HUDEP-2 (cell line): ENCODE results near the gene CFAP74.

Source experiments
- DNase-seq, 76 experiments: peaks; one replicate each; lab custom pipeline; 2025; ENCODE audit not compliant: unreplicated experiment in 76 of 76; lab: John Stamatoyannopoulos, UW

Gene CFAP74

DNA sequence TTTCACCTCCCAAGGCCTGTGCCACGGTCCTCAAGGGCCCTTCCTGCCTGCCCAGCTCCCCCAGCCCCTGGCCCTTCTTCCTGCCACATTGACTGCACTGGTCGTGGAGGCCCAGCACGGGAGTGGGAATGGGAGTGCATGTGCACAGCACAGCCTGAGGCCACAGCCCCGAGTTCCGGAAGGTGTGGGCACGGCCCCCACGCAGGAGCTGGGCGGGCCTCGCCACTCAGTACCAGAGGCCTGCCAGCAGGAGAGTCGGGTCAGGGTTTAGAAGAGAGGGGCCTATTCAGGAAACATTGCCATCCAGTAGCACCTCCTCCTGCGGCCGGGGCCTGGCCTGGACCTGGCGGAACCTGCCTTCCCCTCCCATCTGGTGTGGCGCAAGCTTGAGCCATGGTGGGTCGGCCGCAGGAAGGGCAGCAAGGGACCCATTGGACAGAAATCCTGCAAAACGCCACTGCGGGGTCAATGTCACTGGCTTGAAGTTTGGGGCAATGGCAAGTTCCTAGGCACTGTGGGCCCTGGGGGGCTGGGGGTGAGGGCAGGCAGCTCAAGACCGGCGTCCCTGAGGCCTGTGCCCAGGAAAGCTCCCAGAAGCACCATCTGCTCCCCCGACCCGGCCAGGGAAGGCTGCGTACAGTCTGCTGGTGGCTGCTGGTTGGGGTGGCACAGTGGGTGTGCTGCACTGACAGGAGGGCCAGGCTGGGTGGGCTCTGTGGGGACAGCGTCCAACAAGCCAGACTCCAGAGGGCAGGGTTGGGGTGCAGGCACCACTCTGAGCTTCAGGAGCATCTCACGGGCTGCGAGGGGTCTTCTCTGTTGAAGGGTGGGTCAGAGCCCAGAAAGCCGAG is 82.8 kb downstream of the CFAP74 start:
- DNase-seq: no peak

DNA sequence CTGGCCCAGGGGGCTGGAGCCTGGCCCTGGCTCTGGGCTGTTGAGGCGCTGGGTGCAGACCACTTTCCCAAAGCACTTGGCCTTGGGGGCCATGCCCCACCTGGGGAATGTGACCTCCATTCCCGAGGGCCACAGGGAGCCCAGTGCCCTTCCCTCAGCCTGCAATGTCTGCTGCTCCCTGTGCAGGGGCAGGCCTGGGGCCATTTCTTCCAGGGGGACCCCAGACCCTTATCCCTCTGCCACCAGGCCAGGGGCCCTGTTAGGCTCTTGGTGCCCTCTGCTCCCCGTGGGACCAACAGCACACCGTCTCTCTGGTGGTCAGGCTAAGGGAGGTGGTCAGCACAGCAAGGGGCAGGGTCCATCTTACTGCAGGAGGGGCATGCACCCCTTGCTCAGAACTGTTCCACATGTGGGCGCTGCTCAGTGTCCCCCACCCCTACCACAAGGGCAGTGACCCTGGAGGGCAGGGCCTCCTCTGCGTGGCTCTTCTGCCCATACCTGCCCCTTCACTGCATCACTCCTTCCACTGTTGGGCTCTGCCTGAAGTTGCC is 83.5 kb downstream of the CFAP74 start:
- DNase-seq: no peak

DNA sequence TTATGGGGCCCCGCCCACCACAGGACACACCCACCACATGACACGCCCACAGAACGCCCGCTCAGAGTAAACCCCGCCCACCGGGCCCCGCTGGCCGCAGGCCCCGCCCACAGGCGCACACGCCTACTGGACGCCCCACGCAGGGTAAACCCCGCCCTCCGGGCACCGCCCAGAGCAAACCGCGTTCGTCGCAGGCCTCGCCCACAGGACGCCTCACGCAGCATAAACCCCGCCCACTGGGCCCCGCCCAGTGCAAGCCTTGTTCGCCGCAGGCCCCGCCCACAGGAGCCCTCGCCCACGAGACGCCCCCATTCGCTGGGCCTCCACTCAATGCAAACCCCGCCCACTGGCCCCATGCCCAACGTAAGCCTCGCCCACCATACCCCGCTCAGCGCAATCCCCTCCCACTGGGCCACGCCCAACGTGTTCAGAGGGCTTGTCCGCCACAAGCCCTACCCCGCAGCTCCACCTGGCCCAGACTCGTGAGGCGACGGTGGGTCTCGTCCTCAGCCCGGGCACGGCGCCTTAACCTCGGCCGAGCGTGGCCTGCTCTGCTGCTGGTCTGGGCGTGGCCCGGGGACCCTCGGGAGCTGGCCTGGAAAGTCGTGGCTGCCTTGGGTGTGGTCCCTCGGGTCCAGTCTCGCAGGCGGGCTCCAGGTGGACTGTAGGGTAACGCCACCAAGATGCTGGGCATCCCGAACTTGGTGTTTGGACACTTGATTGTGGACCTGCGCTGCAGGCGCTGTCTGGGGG is 84.1 kb downstream of the CFAP74 start:
- DNase-seq: peak; percentile 69 to 100 (median 99)

DNA sequence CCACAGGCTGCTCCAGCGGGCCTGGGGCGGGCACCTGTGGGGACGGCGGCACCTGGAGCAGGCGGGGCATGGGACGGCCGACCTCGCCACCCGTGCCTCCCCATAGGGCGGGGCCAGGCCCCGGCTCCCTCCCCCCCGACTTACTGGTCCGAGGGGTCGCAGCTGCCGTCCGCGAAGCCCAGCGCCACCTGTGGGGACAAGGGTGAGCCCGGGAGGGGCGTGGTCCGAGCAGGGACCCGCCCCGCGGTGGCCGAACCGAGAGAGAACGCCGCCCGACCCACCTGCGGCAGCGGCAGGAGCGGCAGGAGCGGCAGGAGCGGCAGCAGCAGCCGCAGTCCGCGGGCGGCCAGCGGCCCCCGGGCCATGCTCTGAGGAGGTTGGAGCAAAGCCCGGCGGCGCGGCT is 84.7 kb downstream of the CFAP74 start, which contains the start of gene TMEM52:
TSS of gene TMEM52 (minus strand) at position 379 of the 403 bp plus-strand sequence. CDS start at position 365, 14 bp downstream.
- peak in 1 of 76 experiments; percentile 82 for DNase-seq

DNA sequence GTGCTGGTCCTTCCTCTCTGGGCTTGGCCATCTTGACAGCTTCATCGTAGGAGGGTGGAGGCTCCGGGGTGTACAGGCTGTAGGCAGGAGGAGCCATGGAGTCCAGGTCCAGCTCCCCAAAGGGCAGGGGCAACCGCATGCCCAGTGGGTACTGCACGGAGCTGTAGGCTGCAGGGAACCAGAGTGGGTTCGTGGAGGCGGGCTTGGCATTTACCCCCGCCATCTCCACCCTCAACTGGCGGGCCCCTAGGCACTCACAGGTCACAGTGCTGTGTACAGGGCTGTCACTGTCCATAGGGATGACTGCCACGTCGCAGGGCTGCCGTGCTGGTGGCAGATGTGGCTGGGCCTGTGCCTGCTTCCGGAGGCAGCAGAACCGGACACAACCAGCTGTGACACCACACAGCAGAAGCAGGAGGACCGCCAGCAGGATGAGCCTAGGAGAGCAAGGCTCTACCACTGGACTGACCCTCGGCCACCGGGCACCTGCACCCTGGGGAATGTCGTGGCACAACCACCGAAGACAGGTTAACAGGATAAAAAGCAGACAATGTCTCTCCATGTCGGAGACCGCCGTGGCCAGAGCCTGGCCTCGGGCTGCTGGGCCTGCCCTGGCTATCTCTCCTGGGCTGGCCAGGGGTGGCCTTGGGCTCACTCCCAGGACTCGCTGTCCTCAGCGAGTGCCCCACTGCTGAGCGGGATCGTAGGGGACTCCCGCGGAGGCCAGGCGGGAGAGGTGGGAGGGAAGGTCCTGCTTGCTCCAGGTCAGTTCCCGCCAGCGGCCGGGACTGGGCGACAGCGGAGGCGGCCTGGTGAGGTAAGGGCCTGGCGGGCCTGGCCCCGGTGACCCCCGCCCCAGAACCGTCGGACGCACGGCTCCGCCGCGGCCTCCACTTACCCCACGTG is 85.3 kb downstream of the CFAP74 start:
- no peak for DNase-seq

DNA sequence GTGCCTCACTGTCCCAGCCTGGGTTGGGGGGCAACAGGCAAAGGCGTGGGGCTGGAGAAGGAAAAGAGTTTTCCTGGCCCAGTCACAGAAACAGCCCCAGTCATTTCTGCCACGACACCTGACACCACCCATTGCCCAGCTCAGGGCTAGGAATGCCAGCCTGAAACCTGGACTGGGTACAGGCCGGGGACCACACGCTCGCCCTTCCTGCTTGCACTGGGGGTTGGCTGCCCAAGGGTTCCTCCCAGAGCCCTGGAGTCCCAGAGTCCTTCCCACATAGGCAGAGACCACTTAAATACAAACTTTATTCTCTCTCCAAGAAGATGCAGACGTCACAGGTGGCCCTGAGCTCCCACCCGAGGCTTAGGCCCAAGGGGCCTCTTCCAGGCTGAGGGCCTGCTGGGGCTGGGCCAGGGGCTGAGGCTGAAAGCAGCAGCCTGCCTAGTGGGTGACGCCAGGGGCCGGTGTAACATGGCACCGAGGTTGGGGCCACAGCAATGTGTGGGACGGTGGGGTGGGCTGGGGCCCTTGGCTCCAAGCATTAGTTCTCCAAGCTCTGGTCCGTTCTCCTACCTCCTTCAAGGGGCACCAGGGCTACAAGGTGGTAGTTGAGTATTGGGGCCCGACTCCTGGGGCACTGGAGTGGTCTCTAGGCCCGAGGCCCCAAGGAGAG is 86.1 kb downstream of the CFAP74 start:
- DNase-seq: no peak

DNA sequence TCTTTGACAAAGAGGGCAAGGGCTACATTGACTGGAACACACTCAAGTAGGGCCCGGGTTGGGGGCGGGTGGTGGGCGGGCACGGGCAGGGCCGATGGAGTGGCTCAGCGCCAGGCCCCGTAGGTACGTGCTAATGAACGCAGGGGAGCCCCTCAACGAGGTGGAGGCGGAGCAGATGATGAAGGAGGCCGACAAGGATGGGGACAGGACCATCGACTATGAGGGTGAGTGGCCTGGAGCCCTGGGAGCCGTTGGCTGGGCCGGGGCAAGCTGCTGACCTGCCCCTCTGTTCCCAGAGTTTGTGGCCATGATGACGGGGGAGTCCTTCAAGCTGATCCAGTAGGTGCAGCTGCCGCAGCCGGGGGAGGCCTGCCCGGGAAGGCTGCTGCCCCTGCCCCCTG is 86.7 kb downstream of the CFAP74 start:
- no peak for DNase-seq

DNA sequence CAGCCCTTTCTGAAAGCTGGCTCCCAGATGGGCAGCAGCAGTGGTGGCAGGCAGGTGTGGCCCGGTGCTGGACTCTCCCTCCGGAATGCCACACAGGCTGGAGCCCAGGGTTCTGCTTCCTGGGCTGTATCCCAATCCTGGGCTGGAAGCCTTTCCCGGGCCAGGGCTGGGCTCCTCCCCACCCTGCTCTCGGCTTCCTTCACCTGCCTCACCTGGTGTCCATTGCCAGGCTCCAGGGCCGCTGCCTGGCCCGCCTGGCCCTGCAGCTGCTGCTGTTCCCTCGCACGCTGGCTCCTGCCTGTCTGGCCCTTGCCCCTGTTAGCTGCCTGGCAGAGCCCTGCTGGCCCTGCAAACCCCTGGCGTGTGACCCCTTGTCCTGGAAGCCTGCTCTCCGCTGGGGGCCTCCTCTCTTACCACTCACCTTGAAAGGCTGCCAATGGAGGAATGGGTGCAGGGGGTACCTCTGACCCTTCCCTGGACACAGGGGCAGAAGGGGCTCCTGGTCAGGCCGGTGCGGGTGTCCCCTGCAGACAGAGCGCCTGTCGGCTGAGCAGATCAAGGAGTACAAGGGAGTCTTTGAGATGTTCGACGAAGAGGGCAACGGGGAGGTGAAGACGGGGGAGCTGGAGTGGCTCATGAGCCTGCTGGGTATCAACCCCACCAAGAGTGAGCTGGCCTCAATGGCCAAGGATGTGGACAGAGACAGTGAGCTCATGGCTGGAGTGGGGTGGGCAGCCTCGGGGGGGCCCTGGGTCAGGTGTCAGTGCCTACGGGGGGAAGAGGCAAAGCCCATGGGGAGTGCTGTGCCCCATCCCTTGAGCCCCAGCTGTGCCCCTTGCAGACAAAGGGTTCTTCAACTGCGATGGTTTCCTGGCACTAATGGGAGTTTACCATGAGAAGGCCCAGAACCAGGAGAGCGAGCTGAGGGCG is 87.4 kb downstream of the CFAP74 start:
- DNase-seq: no peak

- DNase-seq: no peak
Observed at GRCh38 chr1:1914971-1915692, 88.5 kb downstream of the CFAP74 start, which contains the start of gene CALML6. CALML6 (plus strand) TSS chr1:1915260; CDS start chr1:1915281, 21 bp downstream.

DNA sequence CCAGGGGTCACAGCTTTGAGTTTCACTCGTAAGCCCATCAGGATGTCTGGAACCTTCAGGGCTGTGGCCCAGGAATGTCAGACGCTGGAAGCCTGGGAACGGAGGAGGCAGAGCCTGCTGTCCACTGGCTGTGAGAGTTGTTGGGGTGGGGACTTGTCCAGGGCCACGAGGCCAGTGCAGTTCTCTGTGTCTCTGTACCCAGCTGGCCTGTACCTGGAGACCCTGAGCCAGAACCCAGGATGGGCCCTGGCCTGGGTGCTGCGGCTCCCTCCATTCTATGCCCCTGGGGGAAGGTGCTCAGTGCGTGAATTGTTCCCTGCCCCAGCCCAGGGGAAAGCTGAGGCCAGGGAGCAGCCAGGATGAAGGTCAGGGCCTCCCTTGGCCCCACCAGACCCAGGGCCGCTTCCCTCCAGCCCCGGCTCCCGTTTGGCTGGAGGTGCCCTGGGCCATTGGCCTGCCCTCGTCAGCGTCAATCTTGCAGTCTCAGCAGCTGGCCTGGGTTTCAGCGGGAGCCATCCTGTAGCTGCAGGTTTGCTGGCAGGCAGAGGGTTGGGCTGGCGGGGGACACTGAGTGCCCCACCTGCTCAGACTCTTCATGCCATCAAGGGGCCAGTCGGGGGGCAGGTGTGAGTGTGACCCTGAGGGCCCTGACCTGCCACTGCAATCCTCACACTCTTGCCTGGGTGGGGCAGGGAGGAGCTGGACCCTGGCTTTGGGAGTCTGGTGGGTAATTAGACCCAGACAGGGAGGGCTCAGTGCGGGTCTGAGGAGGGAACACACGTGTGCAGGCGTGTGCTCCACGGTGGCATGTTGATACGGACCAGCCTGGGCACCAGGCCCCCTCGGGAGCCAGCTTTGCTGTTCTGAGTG is 89.2 kb downstream of the CFAP74 start:
- DNase-seq: no peak

DNA sequence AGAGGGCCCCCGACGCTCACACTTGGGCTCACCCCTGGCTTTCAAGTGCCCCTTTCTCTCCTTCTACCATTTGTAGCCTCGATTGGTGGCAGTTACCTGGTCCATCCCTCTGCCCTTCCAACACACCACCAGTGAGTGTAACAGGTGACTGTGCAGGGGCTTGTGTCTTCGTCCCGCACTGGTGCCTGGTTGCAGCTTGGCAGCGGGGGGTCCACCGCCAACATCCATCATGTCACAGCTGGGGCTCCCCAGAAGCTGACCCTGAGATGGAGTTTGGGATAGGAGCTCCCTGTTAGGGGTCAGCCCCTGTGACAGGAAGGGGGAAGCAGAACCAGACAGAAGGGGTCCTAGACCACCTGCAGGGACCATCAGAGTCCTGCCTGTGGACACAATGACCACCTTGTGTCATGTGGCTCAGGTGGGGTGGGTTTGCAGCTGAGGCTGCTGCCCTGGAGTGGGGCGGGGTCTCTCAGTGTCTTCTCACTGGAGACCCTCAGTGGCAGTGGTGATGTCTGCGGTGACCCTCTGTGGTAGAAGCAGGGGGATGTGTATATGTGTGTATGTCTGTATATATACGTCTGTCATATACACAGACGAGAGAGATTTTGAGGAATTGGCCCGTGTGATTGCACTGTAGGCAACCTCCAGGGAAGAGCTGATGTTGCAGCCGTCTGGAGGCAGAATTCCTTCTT is 92.1 kb downstream of the CFAP74 start:
- no peak for DNase-seq

DNA sequence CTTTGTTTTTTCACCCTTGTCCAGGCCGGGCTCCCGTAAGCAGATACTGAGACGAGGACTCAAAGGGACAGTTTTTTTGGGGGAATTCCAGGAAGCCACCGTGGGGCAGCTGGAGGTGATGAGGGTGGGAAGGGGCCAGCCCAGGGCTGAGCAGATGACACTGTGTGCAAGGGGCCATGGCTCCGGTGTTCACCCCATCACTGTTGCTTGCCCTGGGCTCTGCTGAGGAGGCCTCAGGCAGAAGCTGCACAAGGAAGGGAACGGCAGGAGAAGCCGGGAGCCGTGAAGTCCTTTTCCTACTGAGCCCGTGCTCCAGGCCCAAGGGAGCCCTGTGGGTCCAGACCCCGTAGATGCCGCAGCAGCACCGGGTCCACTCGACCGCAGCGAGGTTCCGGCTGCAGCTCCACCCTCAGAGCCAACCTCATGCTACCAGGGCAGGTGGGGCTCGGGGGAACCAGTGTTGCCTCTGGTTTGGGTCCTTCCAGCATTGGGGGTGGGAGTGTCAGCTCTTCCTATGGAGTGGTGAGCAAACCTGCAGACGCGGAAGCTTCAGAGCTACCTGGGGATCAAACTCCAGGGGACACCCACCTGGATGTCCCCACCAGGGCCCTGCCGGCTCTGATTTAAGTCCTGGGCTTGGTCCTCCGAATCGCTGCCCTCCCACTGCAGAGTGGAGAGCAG is 92.8 kb downstream of the CFAP74 start:
- DNase-seq: no peak

- DNase-seq: no peak
Observed at GRCh38 chr1:1910033-1910465, 93.5 kb downstream of the CFAP74 start.

DNA sequence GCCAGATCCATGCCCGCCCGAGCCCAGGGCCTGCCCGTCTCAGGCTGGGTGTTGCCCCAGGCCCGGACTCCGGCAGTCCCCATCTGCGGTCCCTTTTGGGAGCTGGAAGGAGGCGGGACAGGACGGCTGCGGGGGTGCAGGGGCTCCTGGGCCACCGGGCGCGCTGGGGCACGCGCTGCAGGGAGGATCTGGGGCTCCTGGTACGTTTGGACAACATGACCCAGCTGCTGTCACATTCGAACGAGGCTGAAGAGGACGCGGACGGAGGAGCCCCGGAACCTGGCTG is 95.1 kb downstream of the CFAP74 start:
- peak in 4 of 76 experiments; percentile 17 to 67 (median 36) for DNase-seq

DNA sequence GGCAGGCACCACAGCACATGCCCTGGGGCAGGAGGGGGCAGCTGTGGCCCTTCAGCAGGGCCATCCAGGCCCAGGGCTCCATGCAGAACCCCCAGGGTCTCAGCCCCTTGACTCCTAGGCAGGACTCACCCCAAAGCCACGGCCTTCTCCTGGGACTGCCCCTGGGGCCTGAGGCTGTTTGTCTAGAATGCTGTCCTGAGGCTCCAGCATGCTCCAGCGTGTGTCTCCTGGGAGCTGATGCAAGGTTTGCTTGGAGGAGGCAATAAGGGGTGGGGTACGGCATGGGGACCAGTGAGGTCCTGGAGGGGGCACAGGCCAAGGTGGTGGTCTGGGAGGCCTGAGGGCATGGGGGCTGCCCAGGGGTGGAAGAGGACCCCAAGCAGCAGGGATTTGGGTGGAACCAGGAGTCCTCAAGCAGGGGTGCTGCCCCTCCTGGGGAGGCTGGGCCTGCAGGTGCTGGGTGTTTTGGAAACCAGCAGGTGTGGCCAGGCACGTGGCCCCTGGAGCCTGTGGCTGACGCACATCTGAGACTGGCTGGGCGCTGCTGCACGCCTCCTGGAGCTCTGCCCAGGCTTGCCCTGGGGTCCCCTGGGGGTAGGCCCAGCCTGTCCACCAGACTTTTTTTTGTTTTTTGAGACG is 96.4 kb downstream of the CFAP74 start:
- peak in 2 of 76 experiments; percentile 28 to 32 for DNase-seq
